ENCODE data around the gene FAM53B.

Gene FAM53B

DNA sequence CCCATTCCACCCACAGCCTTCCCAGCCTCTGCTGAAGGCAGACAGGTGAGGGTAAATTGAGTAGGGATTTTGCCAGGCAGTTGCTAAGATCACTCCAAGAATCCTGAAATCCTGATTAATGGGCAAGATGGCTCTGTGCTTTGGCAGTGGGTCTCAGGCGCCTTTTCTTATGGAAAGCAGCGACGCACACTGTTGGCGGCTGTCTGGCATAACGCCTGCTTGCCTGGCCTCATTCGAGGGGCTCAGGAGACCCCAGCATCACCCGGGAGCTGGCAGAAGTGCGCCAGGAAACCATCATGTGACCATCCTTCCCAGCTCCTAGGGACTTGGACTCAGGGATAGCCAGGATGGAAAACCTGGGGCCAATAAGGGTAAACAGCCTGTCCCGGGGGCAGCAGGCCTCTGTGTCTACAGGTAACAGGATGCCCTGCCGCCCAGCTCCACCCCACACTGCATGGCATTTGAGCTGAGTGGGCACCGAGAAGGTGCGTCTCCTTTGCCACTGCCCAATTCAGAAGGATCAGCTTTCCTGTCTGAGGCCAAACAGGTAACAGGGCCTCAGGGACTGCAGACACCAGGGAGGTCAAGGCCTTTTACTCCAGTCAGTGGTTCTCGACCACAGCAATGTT, 98.6 kb downstream of the FAM53B start:
- no peak for DNase-seq

GRCh38 chr10:124644771-124645415, 99.3 kb downstream of the FAM53B start:
- DNase-seq, result no peak

GRCh38 chr10:124644236-124644635, 99.9 kb downstream of the FAM53B start:
- DNase-seq, result no peak

- DNase-seq, result no peak
Observed at GRCh38 chr10:124643330-124644009, 100.7 kb downstream of the FAM53B start.

GRCh38 chr10:124642088-124642710, 102.0 kb downstream of the FAM53B start:
- DNase-seq, result no peak

- DNase-seq, result no peak
Observed at GRCh38 chr10:124641282-124642087, 102.7 kb downstream of the FAM53B start.

GRCh38 chr10:124640538-124641231, 103.5 kb downstream of the FAM53B start:
- no peak for DNase-seq

DNA sequence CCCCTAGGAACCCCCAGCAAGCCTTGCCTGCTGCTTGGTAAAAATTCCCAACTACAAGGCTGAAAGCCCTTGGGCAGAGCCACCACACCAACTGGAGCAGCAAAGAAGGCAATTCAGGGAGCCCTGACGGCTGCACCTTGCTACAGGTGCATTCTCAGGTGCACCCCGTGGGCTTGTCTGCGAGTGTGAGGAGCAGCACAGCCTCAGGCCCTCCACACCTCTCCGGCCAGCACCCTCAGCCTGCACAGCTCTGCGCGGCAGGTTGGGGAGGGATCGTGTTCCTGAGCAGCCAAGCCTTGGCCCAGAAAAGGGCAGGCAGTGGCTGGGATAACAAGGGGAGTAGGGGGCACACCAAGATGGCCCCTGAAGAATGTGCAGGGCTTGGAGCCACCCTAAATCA, 104.1 kb downstream of the FAM53B start:
- DNase-seq, result no peak

DNA sequence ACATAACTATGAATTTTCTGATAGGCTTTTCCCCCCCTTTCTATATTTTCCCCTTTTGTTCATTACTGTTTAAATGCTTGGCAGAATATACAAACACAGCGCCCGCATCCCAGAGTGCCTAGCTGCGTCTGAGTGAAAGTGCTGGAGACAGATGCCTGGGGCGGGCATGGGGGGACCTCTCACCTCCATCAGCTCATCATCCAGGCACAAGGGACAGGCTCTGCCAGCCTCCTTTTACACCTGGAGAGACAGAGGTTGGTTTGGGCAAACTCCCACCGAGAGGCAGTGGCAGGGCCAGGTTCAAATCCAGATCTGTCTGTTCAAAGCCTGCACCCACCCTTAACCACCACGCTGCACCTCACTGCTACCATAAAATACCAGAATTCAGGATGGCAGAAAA, 104.5 kb downstream of the FAM53B start:
- DNase-seq, result no peak

DNA sequence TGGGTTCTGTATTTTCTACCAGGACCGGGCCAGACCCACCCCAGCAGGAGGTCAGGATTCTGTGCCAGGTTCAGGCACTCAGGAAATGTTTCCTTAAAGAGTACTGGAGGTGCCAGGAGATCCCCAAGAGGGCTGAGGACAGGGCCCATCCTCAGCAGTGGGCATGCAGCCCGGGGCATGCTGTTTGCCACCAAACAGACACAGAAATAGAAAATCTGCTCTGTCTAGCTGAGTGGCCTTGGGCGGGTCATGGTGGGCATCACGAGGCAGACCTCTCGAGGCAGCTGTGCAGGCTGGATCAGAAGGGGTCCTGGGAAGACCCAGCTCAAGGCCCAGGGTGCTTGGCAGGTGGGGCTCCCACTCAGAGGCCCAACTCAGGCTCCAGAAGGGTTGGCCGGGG, 105.0 kb downstream of the FAM53B start:
- DNase-seq, result no peak

DNA sequence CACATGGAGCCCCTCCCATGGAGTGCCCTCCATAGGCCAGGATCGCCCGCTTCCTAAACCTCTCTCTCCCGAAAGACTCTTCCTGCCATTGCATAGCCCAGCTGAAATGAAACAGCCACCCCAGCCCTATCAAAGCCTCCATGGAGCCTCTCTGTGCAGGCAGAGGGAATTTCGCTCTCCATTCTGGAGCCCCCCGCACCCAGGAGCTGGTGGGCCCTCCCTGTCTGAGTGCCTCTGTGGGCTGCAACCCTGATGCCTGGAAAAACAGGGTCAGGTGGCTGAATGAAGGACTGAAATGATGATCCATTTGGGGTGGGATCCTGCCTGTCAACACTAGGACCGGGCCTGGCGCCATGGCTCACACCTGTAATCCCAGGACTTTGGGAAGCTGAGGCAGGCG, 106.4 kb downstream of the FAM53B start:
- no peak for DNase-seq

DNA sequence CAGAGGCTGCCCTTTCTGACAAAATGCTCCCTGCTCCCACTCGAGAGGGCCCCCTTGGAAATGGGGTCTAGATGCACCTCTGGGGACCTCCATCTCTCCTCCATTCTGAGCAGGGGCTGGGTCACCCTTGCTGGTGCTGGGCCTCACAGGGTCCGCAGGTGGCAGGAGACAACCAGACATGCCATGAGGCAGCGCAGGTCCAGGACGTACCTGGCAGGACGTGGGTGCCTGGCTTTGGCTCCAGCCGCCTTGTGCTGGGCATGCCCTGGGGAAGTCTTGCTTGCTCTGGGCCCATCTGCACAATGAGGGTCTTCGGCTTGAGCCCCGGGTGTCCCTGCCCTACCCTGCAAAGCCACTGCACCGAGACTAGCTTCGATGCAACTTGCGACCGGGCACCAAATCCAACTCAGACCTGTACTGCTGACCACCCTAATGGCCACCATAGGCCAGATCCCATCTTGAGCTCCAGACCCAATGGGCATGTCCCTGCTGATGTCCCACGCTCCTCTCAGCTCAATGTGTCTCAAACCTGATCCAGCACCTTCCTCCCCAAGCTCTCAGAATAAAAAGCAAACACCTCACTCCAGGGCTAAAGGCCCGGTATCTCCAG, 107.0 kb downstream of the FAM53B start:
- no peak for DNase-seq

GRCh38 chr10:124636271-124636995, 107.7 kb downstream of the FAM53B start:
- DNase-seq, result no peak

GRCh38 chr10:124632566-124632965, 111.6 kb downstream of the FAM53B start:
- no peak for DNase-seq

DNA sequence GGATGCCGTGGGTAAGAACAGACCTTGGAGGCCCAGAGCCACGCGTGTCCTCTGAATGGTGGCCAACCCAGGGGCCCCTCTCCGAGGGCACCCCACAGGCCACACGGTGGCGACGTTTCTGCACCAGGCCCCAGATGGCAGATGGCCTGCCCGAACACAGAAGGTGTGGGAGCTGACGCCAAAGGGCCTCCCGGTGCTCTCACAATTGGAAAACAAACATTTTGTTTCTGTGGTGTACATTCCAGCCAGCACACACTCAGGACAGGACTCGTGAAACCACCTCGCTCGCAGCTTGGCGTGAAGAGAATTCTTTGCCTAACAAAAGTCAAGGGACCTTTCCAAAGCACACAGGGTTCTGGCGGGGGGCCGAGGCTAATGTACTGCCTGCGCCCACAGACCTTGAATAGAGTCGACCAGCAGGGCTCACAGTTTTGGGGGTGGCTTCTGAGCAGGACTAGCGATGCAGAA, 112.1 kb downstream of the FAM53B start:
- peak; percentile 26 to 52 for DNase-seq

DNA sequence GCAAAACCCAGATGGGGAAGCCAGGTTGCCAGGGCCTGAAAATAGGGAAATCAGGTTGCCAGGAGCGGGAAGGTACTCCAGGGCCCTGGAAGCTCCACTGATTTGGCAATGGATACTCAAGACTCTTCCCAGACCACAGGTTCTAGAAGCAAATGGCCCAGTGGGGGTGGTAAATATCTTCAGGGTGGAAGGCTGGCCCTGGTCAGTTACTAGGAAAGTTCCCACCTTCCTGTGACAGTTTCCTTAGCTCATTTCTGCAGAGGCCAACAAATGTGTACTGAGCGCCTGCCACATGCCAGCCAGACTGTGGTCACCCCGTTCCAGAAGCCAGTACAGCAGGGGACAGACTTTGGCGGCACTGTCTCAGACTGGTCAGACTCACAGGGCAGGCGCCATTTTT, 113.6 kb downstream of the FAM53B start:
- DNase-seq, result no peak

- no peak for DNase-seq
Observed at GRCh38 chr10:124629842-124630241, 114.3 kb downstream of the FAM53B start.

- DNase-seq, result no peak
Observed at GRCh38 chr10:124629415-124629814, 114.8 kb downstream of the FAM53B start.

DNA sequence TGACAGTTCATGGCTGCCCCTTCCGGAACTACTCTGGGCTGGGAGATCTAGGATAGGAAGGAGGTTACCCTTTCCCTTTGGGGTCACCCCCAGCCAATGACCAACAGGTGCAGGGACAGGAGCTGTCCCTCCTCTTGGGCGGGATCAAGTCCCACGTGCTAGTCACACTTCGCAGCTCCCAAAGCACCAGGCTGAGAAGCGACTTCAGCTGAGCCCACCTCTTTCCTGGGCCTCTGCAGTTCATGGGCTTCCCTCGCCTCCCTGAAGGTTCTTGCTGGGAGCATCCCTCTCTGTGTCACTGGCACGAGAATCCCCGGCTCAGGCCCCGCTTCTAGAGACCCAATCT, 115.5 kb downstream of the FAM53B start:
- no peak for DNase-seq

DNA sequence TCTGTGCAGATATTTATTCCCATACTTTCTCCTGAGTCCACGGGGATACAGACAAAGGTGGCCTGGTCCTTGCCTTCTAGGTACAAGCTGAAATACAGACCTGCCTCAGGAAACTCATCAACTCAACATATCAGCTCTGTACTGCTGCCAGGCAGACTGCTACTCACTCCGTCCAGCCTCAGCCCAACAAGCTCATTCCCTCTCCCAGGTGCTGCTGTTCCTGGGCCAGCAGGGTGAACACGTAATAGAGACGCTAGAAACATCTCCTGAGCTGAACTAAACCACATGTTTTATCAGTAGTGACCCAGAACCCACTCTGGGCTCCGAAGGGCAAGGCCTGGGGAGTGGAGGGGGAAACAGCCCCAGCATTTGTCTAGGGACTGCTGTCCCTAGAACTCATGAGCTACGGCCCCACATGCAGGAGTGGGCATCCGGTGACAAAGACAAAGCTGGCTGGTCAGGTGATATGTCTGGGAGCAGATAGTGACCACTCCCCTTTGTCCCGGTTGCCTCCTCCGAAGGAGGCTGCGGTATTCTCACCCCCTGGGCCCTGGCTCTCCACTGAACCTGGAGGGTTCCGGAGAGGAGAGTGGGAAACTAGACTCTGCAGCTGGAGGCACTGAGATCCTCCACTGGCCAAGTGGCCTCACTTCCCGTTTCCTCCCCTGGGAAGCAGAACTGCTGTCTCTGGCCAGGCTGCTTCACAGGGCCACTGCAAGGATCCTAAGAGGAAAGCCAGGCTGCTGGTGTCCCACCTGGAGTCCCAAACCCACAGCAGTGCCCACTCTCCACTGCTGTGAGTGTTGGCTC, 116.1 kb downstream of the FAM53B start:
- no peak for DNase-seq
